ENCODE measurements around the gene OPALIN. TPM values are rescaled to one million over a fixed set of nuclear protein-coding genes. Genes with fewer than 3 reads are reported as not detected.

The OPALIN gene
- total and polyA plus RNA-seq, 10 donors, result not detected

- DNase-seq, result no peak
- TF ChIP-seq POLR2A (IDR thresholded peaks at IDR 0.05) (no peak), POLR2AphosphoS5 (IDR thresholded peaks at IDR 0.05) (no peak), CTCF (IDR thresholded peaks at IDR 0.05 in 8 of 11, conservative IDR thresholded peaks at IDR 0.05 in 3 of 11) (no peak)
- Histone ChIP-seq H3K4me3 (peak overlapping the region in 6 of 8 donors; percentile 27 to 68 (median 44)), H3K4me1 (peaks cover 0 to 20% (median 12%) of the 10 kb centered on the region in 6 donors), H3K9me3 (no peaks in the 10 kb centered on the region), H3K36me3 (no peaks in the 10 kb centered on the region), H3K27me3 (replicated peaks in 1 of 7) (peaks cover 0 to 13% (median 0%) of the 10 kb centered on the region in 7 donors), H3K27ac (no peak overlapping the region)
- intact Hi-C loops (cut with DNase I; ENCODE audit: low total_unique reads), result no loop called here
- 22 to 35% (median 25%) methylated on average over 9 of the region's 9 CpGs for WGBS, 5 donors
Measured at GRCh38 chr10:96374639-96374984, 15.8 kb upstream of the OPALIN start.

GRCh38 chr10:96374004-96374403 is 15.2 kb upstream of the OPALIN start:
- Histone ChIP-seq H3K4me3 (no peak overlapping the region), H3K36me3 (no peaks in the 10 kb centered on the region), H3K4me1 (peaks cover 0 to 20% (median 12%) of the 10 kb centered on the region in 6 donors), H3K9me3 (no peaks in the 10 kb centered on the region), H3K27ac (no peak overlapping the region), H3K27me3 (replicated peaks in 1 of 7) (peaks cover 0 to 13% (median 0%) of the 10 kb centered on the region in 7 donors)
- TF ChIP-seq CTCF (IDR thresholded peaks at IDR 0.05 in 8 of 11, conservative IDR thresholded peaks at IDR 0.05 in 3 of 11) (no peak), POLR2A (IDR thresholded peaks at IDR 0.05) (no peak), POLR2AphosphoS5 (IDR thresholded peaks at IDR 0.05) (no peak)
- 87 to 94% (median 93%) methylated on average over 5 of the region's 5 CpGs for WGBS, 5 donors
- DNase-seq, result no peak
- intact Hi-C loops (cut with DNase I; ENCODE audit: low total_unique reads), result no loop called here

- TF ChIP-seq POLR2A (IDR thresholded peaks at IDR 0.05), result no peak
- no peak for TF ChIP-seq CTCF (IDR thresholded peaks at IDR 0.05 in 8 of 11, conservative IDR thresholded peaks at IDR 0.05 in 3 of 11)
- no peak for TF ChIP-seq POLR2AphosphoS5 (IDR thresholded peaks at IDR 0.05)
- peaks cover 0 to 13% (median 0%) of the 10 kb centered on the region in 7 donors for H3K27me3 ChIP-seq (replicated peaks in 1 of 7)
- no peak overlapping the region for H3K27ac ChIP-seq
- intact Hi-C loops (cut with DNase I; ENCODE audit: low total_unique reads), result no loop called here
- no peaks in the 10 kb centered on the region for H3K9me3 ChIP-seq
- H3K36me3 ChIP-seq, result no peaks in the 10 kb centered on the region
- H3K4me3 ChIP-seq, result no peak overlapping the region
- H3K4me1 ChIP-seq, result peaks cover 0 to 20% (median 12%) of the 10 kb centered on the region in 6 donors
- DNase-seq, result no peak
- WGBS, 5 donors, result 85 to 93% (median 90%) methylated on average over 11 of the region's 11 CpGs
Measured at GRCh38 chr10:96371356-96371755, 12.6 kb upstream of the OPALIN start.

- intact Hi-C loops (cut with DNase I; ENCODE audit: low total_unique reads), result no loop called here
- no peak for DNase-seq
- WGBS, 5 donors, result 34 to 40% (median 36%) methylated on average over 12 to 16 of the region's 16 CpGs
Measured at GRCh38 chr10:96370584-96371157, 11.9 kb upstream of the OPALIN start.

More at GRCh38 chr10:96370584-96371157, 11.9 kb upstream of the OPALIN start:
- Histone ChIP-seq H3K4me1 (peaks cover 0 to 19% (median 12%) of the 10 kb centered on the region in 6 donors), H3K27me3 (replicated peaks in 1 of 7) (peaks cover 0 to 13% (median 0%) of the 10 kb centered on the region in 7 donors), H3K4me3 (no peak overlapping the region), H3K36me3 (no peaks in the 10 kb centered on the region), H3K9me3 (no peaks in the 10 kb centered on the region), H3K27ac (no peak overlapping the region)
- TF ChIP-seq POLR2AphosphoS5 (IDR thresholded peaks at IDR 0.05), result no peak
- peak; percentile 41 to 91 (median 83) for TF ChIP-seq CTCF (IDR thresholded peaks at IDR 0.05 in 8 of 11, conservative IDR thresholded peaks at IDR 0.05 in 3 of 11)
- TF ChIP-seq POLR2A (IDR thresholded peaks at IDR 0.05), result no peak

Data from spleen (tissue), 11 donors.